SK-N-SH treated with all-trans-retinoic acid at 6 μM for 48 hours (cell line): ENCODE data around the gene MUS81.

Experiments
- ATAC-seq: fragments of 200-7000 bp; cut with Tn5 transposase; 3 replicates; pipeline ENCODE4 v1.9.1; 2020; ENCODE audit warnings: mild to moderate bottlenecking, moderate library complexity
- ARNTL ChIP-seq: fragments of 450-650 bp; formaldehyde crosslinking; IDR thresholded peaks from 2 replicates; pipeline ENCODE4 v1.5.0; 2020; ENCODE audit warnings: low read depth, mild to moderate bottlenecking, moderate library complexity, borderline replicate concordance
- BACH2 ChIP-seq: fragments of 250-450 bp; sonication (Bioruptor Pico); IDR thresholded peaks from 2 replicates; pipeline ENCODE4 v1.9.0; 2021; ENCODE audit warnings: mild to moderate bottlenecking, borderline replicate concordance
- CREB5 ChIP-seq: fragments of 250-450 bp; sonication (Bioruptor Pico); IDR thresholded peaks from 2 replicates; pipeline ENCODE4 v1.5.1; 2020; ENCODE audit warnings: low read depth, mild to moderate bottlenecking, moderate library complexity
- CSDC2 ChIP-seq: fragments of 250-450 bp; sonication (Bioruptor Pico); IDR thresholded peaks from 2 replicates; pipeline ENCODE4 v1.5.0; 2020; ENCODE audit warnings: mild to moderate bottlenecking, moderate library complexity
- CSRNP3 ChIP-seq: fragments of 250-450 bp; sonication (Bioruptor Pico); IDR thresholded peaks from 2 replicates; pipeline ENCODE4 v1.5.1; 2021; ENCODE audit warnings: mild to moderate bottlenecking, moderate library complexity
- ESRRG ChIP-seq: fragments of 250-450 bp; sonication (Bioruptor Pico); IDR thresholded peaks from 2 replicates; pipeline ENCODE4 v1.6.1; 2021; ENCODE audit warnings: mild to moderate bottlenecking
- GLIS3 ChIP-seq: fragments of 250-450 bp; sonication (Bioruptor Pico); IDR thresholded peaks from 2 replicates; pipeline ENCODE4 v1.5.0; 2020; ENCODE audit warnings: mild to moderate bottlenecking, moderate library complexity
- OSR1 ChIP-seq: fragments of 250-450 bp; sonication (Bioruptor Pico); IDR thresholded peaks from 2 replicates; pipeline ENCODE4 v1.8.0; 2022; ENCODE audit warnings: moderate library complexity, mild to moderate bottlenecking, inconsistent platforms
- POU6F1 ChIP-seq: fragments of 250-450 bp; sonication (Bioruptor Pico); IDR thresholded peaks from 2 replicates; pipeline ENCODE4 v1.8.0; 2021; ENCODE audit warnings: low read depth, mild to moderate bottlenecking, moderate library complexity, borderline replicate concordance
- PPARA ChIP-seq: fragments of 250-450 bp; sonication (Bioruptor Pico); IDR thresholded peaks from 2 replicates; pipeline ENCODE4 v1.5.0; 2020; ENCODE audit warnings: mild to moderate bottlenecking, borderline replicate concordance
- RARB ChIP-seq: fragments of 250-450 bp; sonication (Bioruptor Pico); IDR thresholded peaks from 2 replicates; pipeline ENCODE4 v1.8.0; 2021; ENCODE audit warnings: mild to moderate bottlenecking, moderate library complexity
- SNAI2 ChIP-seq: fragments of 250-450 bp; sonication (Bioruptor Pico); IDR thresholded peaks from 2 replicates; pipeline ENCODE4 v1.5.0; 2020; ENCODE audit warnings: mild to moderate bottlenecking, moderate library complexity
- TOX ChIP-seq: fragments of 250-450 bp; sonication (Bioruptor Pico); IDR thresholded peaks from 2 replicates; pipeline ENCODE4 v1.8.0; 2021; ENCODE audit warnings: mild to moderate bottlenecking, moderate library complexity, borderline replicate concordance
- ZC3H10 ChIP-seq: fragments of 250-450 bp; sonication (Bioruptor Pico); IDR thresholded peaks from 2 replicates; pipeline ENCODE4 v1.5.1; 2021; ENCODE audit warnings: mild to moderate bottlenecking, moderate library complexity
- ZFP3 ChIP-seq: fragments of 250-450 bp; sonication (Bioruptor Pico); IDR thresholded peaks from 2 replicates; pipeline ENCODE4 v1.5.0; 2020; ENCODE audit warnings: mild to moderate bottlenecking, moderate library complexity
- ZFP30 ChIP-seq: fragments of 450-650 bp; formaldehyde crosslinking; IDR thresholded peaks from 2 replicates; pipeline ENCODE4 v1.5.0; 2022; ENCODE audit warnings: mild to moderate bottlenecking, moderate library complexity
- ZNF565 ChIP-seq: fragments of 450-650 bp; formaldehyde crosslinking; conservative IDR thresholded peaks from 2 replicates; pipeline ENCODE4 v1.5.0; 2020; ENCODE audit warnings: low read depth, mild to moderate bottlenecking, moderate library complexity
- ZNF70 ChIP-seq: fragments of 450-650 bp; formaldehyde crosslinking; IDR thresholded peaks from 2 replicates; pipeline ENCODE4 v1.5.0; 2020; ENCODE audit warnings: mild to moderate bottlenecking, moderate library complexity
- ZNF8 ChIP-seq: fragments of 450-650 bp; formaldehyde crosslinking; IDR thresholded peaks from 2 replicates; pipeline ENCODE4 v1.5.0; 2020; ENCODE audit warnings: mild to moderate bottlenecking, moderate library complexity
- TF ChIP-seq, protein P1 (sequence below): fragments of 250-450 bp; sonication (Bioruptor Pico); IDR thresholded peaks from 2 replicates; pipeline ENCODE4 v1.8.0; 2020; ENCODE audit warnings: mild to moderate bottlenecking, moderate library complexity, borderline replicate concordance
- TF ChIP-seq, protein P2 (sequence below): fragments of 250-450 bp; sonication (Bioruptor Pico); IDR thresholded peaks from 2 replicates; pipeline ENCODE4 v1.5.0; 2020; ENCODE audit warnings: mild to moderate bottlenecking, moderate library complexity

Gene MUS81

DNA sequence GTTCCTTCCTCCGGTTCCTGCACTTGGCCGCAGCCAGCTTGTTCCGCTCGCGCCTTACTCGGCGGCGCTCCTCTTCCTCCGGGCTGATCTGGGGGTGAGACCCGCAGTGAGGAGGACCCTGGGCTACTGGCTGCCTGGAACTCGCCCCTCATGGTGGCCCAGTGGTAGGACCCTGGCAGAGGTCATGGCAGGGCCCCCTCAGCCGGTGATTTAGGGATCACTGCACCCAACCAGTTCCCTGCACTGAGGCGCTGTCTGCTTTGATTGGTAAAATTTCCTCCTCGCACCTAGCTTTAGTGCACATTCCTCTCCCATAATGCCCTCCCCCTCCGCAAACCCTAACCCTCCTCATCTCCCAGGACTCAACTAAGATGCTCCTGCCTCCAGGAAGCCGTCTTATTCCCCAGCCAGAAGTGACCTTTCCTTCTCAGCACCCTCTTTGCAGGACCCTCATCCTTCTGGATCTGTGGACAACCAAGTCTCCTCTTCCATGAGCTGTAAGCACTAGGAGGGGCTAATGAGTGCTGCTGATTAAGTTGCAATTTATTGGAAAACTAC, 33.9 kb downstream of the MUS81 start:
- TF ChIP-seq GLIS3 (CRISPR knock-in tag) = no peak
- TF ChIP-seq ZNF565 (CRISPR knock-in tag) = no peak
- no peak for TF ChIP-seq CSDC2 (CRISPR knock-in tag)
- TF ChIP-seq ZNF8 = no peak
- TF ChIP-seq PPARA = no peak
- no peak for TF ChIP-seq OSR1 (CRISPR knock-in tag)
- TF ChIP-seq SNAI2 (CRISPR knock-in tag) = no peak
- no peak for TF ChIP-seq ZC3H10 (CRISPR knock-in tag)
- TF ChIP-seq ARNTL (CRISPR knock-in tag) = no peak
- ATAC-seq = no peak

- TF ChIP-seq CSDC2 (CRISPR knock-in tag) = no peak
- TF ChIP-seq ZFP30 = no peak
- TF ChIP-seq ZNF70 = no peak
- no peak for TF ChIP-seq ZNF565 (CRISPR knock-in tag)
- TF ChIP-seq BACH2 = no peak
- TF ChIP-seq, protein P1, sequence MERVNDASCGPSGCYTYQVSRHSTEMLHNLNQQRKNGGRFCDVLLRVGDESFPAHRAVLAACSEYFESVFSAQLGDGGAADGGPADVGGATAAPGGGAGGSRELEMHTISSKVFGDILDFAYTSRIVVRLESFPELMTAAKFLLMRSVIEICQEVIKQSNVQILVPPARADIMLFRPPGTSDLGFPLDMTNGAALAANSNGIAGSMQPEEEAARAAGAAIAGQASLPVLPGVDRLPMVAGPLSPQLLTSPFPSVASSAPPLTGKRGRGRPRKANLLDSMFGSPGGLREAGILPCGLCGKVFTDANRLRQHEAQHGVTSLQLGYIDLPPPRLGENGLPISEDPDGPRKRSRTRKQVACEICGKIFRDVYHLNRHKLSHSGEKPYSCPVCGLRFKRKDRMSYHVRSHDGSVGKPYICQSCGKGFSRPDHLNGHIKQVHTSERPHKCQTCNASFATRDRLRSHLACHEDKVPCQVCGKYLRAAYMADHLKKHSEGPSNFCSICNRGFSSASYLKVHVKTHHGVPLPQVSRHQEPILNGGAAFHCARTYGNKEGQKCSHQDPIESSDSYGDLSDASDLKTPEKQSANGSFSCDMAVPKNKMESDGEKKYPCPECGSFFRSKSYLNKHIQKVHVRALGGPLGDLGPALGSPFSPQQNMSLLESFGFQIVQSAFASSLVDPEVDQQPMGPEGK (CRISPR knock-in tag) = no peak
- TF ChIP-seq TOX (CRISPR knock-in tag) = no peak
- no peak for TF ChIP-seq ESRRG (CRISPR knock-in tag)
- no peak for TF ChIP-seq CSRNP3
- no peak for TF ChIP-seq ZC3H10 (CRISPR knock-in tag)
- TF ChIP-seq ZFP3 (CRISPR knock-in tag) = no peak
- no peak for TF ChIP-seq GLIS3 (CRISPR knock-in tag)
- no peak for TF ChIP-seq RARB (CRISPR knock-in tag)
- no peak for TF ChIP-seq PPARA
- TF ChIP-seq ARNTL (CRISPR knock-in tag) = no peak
- TF ChIP-seq CREB5 (CRISPR knock-in tag) = no peak
- TF ChIP-seq, protein P2, sequence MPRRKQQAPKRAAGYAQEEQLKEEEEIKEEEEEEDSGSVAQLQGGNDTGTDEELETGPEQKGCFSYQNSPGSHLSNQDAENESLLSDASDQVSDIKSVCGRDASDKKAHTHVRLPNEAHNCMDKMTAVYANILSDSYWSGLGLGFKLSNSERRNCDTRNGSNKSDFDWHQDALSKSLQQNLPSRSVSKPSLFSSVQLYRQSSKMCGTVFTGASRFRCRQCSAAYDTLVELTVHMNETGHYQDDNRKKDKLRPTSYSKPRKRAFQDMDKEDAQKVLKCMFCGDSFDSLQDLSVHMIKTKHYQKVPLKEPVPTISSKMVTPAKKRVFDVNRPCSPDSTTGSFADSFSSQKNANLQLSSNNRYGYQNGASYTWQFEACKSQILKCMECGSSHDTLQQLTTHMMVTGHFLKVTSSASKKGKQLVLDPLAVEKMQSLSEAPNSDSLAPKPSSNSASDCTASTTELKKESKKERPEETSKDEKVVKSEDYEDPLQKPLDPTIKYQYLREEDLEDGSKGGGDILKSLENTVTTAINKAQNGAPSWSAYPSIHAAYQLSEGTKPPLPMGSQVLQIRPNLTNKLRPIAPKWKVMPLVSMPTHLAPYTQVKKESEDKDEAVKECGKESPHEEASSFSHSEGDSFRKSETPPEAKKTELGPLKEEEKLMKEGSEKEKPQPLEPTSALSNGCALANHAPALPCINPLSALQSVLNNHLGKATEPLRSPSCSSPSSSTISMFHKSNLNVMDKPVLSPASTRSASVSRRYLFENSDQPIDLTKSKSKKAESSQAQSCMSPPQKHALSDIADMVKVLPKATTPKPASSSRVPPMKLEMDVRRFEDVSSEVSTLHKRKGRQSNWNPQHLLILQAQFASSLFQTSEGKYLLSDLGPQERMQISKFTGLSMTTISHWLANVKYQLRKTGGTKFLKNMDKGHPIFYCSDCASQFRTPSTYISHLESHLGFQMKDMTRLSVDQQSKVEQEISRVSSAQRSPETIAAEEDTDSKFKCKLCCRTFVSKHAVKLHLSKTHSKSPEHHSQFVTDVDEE (CRISPR knock-in tag) = no peak
- no peak for TF ChIP-seq POU6F1 (CRISPR knock-in tag)
- ATAC-seq = no peak
Observed at GRCh38 chr11:65895482-65895981, 35.3 kb downstream of the MUS81 start.
